ENCODE results near the gene FBLL1. TPM values are rescaled to one million over a fixed set of nuclear protein-coding genes. Genes with fewer than 3 reads are reported as not detected.

Gene FBLL1
- total and polyA plus RNA-seq, 2 of the 4 experiments (the other 2 are of a cell fraction), result 0.18 to 0.29 TPM

DNA sequence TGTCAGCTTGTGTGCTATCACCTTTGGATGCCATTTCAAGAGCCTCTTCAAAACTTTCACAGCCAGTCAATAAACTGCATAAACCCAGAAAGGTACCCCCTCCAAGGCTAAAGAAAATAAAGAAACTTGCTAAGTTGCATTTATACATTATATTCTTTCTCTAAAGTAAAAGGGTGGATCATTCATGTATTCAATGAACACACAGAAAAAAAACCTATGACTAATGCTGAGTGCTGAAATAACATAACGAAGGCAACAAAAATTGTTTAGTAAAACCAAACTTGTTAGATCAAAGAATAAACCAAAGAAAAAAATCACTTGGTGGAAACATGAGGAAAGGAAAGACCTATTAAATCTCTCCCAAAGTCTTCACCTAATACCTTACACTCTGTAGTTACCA is 34.9 kb downstream of the FBLL1 start:
- H3K4me3 ChIP-seq (ENCODE audit: insufficient read depth, low read depth, low read length), result no peak overlapping the region
- TF ChIP-seq MAFK (IDR thresholded peaks at IDR 0.05; ENCODE audit: low read depth, low read length), result no peak
- TF ChIP-seq, protein P1, sequence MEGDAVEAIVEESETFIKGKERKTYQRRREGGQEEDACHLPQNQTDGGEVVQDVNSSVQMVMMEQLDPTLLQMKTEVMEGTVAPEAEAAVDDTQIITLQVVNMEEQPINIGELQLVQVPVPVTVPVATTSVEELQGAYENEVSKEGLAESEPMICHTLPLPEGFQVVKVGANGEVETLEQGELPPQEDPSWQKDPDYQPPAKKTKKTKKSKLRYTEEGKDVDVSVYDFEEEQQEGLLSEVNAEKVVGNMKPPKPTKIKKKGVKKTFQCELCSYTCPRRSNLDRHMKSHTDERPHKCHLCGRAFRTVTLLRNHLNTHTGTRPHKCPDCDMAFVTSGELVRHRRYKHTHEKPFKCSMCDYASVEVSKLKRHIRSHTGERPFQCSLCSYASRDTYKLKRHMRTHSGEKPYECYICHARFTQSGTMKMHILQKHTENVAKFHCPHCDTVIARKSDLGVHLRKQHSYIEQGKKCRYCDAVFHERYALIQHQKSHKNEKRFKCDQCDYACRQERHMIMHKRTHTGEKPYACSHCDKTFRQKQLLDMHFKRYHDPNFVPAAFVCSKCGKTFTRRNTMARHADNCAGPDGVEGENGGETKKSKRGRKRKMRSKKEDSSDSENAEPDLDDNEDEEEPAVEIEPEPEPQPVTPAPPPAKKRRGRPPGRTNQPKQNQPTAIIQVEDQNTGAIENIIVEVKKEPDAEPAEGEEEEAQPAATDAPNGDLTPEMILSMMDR (conservative IDR thresholded peaks at IDR 0.05; ENCODE audit: low read depth, low read length), result no peak
- TF ChIP-seq, protein P2, sequence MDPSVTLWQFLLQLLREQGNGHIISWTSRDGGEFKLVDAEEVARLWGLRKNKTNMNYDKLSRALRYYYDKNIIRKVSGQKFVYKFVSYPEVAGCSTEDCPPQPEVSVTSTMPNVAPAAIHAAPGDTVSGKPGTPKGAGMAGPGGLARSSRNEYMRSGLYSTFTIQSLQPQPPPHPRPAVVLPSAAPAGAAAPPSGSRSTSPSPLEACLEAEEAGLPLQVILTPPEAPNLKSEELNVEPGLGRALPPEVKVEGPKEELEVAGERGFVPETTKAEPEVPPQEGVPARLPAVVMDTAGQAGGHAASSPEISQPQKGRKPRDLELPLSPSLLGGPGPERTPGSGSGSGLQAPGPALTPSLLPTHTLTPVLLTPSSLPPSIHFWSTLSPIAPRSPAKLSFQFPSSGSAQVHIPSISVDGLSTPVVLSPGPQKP (IDR thresholded peaks at IDR 0.05; ENCODE audit: borderline replicate concordance, low read depth, low read length), result no peak
- TF ChIP-seq SMC3 (IDR thresholded peaks at IDR 0.05; ENCODE audit: low read depth, low read length), result no peak
- TF ChIP-seq, protein P3, sequence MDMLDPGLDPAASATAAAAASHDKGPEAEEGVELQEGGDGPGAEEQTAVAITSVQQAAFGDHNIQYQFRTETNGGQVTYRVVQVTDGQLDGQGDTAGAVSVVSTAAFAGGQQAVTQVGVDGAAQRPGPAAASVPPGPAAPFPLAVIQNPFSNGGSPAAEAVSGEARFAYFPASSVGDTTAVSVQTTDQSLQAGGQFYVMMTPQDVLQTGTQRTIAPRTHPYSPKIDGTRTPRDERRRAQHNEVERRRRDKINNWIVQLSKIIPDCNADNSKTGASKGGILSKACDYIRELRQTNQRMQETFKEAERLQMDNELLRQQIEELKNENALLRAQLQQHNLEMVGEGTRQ (IDR thresholded peaks at IDR 0.05; ENCODE audit: low read depth, low read length), result no peak
- TF ChIP-seq MXI1 (IDR thresholded peaks at IDR 0.05; ENCODE audit: borderline replicate concordance, low read depth, low read length), result no peak
- H2BK15ac ChIP-seq (ENCODE audit: low read depth, low read length), result no peak overlapping the region
- POLR2A ChIA-PET (ENCODE audit: unreplicated experiment), result no interaction called here
- H3K18ac ChIP-seq (ENCODE audit: low read depth, low read length), result no peak overlapping the region
- no peak overlapping the region for H3K4ac ChIP-seq (ENCODE audit: low read depth, low read length)
- no TSS peak for BruUV-seq (replicated peaks)
- H3K4me2 ChIP-seq (ENCODE audit: low read depth, low read length), result no peak overlapping the region
- H3K27me3 ChIP-seq (ENCODE audit: control insufficient read depth, insufficient read depth, low read length), result no peaks in the 10 kb centered on the region
- intact Hi-C loops (cut with micrococcal nuclease) (loop anchor here (5.0 kb wide), 1 partner anchor 52 kb away; no protein-coding TSS in a partner anchor), dilution Hi-C loops (cut with HindIII; ENCODE audit: low sequenced_read_pairs, unreplicated experiment) (no loop called here), in situ Hi-C loops (cut with MboI; ENCODE audit: low sequenced_read_pairs) (no loop called here)
- H3K23ac ChIP-seq (ENCODE audit: low read depth, low read length), result no peak overlapping the region
- H3K14ac ChIP-seq (replicated peaks; ENCODE audit: low read depth, low read length), result no peak overlapping the region
- no peak overlapping the region for H3K27ac ChIP-seq (ENCODE audit: insufficient read depth, low read length)
- H3K4me1 ChIP-seq (ENCODE audit: control insufficient read depth, insufficient read depth, low read length), result no peaks in the 10 kb centered on the region
- no peak for DNase-seq
- no peak overlapping the region for H2AFZ ChIP-seq (replicated peaks; ENCODE audit: low read length, poor library complexity)
- H2BK5ac ChIP-seq (ENCODE audit: low read depth, low read length, poor library complexity, severe bottlenecking), result no peak overlapping the region
- H3K56ac ChIP-seq (ENCODE audit: extremely low read depth, insufficient read depth, low read length), result no peak overlapping the region
- H2BK20ac ChIP-seq (ENCODE audit: low read depth, low read length), result no peak overlapping the region
- no peak overlapping the region for H2AK9ac ChIP-seq (replicated peaks; ENCODE audit: low read depth, low read length, poor library complexity)
- H2BK120ac ChIP-seq (ENCODE audit: low read depth, low read length), result no peak overlapping the region
- H4K8ac ChIP-seq (ENCODE audit: low read depth in 2 of 2, low read length in 2 of 2), result no peak overlapping the region
- H3K36me3 ChIP-seq (ENCODE audit: control insufficient read depth, insufficient read depth, low read length), result peaks cover 13% of the 10 kb centered on the region
- H4K91ac ChIP-seq (ENCODE audit: insufficient read depth, low read depth, low read length), result no peak overlapping the region
- H3K79me1 ChIP-seq (ENCODE audit: low read depth in 1 of 2, low read length in 2 of 2), result peaks cover 14 to 26% of the 10 kb centered on the region in 2 experiments
- ATAC-seq (ENCODE audit: low read depth), result no peak
- H4K5ac ChIP-seq (ENCODE audit: low read depth, low read length), result no peak overlapping the region
- H3K9me3 ChIP-seq (ENCODE audit: control insufficient read depth, insufficient read depth, low read length), result no peaks in the 10 kb centered on the region
- H2AK5ac ChIP-seq (ENCODE audit: low read depth, low read length), result no peak overlapping the region
- H4K20me1 ChIP-seq (ENCODE audit: insufficient read depth, low read length), result peaks cover 11% of the 10 kb centered on the region; the same call in 1 of the 2 replicates
- H3K9ac ChIP-seq (ENCODE audit: low read depth, low read length), result no peak overlapping the region
- WGBS, 2 experiments (ENCODE audit: extremely low coverage in 2 of 2, insufficient read length in 1 of 2), result no CpG with 5 or more reads among the region's 1 CpG
- CTCF ChIA-PET, result no interaction called here
- H3K9me1 ChIP-seq (ENCODE audit: insufficient read depth, low read length), result peaks cover 2% of the 10 kb centered on the region; the same call in 1 of the 2 replicates
